Amygdala (tissue), 56 donors: ENCODE measurements around the gene EIF3J.

Experiments
- DNase-seq, 56 donors: peaks; one replicate each; lab custom pipeline; 2025; lab: John Stamatoyannopoulos, UW

The EIF3J gene

DNA sequence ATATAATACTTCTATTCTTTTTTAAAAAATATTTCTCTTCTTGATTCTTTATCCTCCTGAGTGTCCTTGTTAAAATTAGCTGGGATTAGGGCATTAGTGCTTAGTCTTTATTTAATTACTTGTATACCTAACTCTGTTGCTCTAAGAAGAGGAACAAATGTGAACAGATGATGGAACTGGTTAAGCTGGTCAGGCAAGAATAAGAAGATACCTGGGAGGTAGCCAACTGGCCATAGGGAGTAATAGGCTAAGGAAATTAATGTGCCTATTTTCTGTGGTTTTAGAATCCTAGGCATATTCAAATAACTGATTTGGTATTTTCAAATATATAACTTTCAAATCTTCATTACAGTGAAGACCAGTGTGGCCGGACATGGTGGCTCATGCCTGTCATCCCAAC lies 54.4 kb downstream of the EIF3J start:
- no peak for DNase-seq

DNA sequence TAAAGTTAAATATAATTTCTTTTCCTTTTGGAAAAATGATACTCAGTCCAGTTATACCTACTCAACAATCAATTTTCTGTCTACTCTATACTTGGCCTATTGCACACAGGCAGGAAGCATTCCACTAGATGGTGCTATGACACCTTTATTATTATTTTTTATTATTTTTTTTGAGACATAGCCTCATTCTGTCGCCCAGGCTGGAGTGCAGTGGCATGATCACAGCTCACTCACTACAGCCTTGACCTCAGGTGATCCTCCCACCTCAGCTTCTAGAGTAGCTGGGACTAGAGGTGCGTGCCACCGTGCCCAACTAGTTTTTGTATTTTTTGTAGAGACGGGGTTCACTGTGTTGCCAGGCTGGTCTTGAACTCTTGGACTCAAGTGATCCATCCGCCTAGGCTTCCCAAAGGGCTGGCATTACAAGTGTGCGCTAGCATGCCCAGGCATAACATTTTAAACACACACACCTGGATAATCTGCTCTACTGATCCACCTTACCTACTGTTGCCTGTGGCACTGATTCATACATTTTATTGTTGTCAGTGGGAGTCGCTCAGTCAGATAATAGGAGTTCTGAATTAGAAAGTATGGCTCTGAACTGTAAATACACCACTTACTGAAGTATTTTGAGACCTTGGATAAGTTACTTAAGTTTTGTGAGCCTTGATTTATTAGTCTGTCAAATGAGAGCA lies 56.2 kb downstream of the EIF3J start:
- no peak for DNase-seq

DNA sequence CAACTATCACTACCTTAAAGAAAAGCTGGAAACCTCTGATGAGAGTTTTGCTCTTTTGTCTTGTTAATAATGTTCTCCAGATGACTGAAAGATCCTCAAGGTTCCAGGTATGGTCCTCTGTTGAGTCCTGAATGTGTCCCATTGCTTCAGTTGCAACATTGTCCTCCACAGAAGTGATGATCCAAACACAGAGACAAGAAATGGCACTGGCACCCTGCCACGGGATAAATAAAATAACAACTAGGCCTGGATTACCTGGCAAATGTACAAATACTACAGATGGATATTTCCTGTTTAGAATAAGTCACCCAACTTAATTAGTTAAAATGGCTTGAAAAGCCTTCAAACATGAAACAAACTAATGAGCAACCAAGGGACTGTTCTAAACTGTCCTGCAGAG lies 58.3 kb downstream of the EIF3J start:
- no peak for DNase-seq

GRCh38 chr15:44595656-44596510 lies 58.9 kb downstream of the EIF3J start:
- no peak for DNase-seq

- no peak for DNase-seq
Measured at GRCh38 chr15:44596511-44597010, 59.6 kb downstream of the EIF3J start.

DNA sequence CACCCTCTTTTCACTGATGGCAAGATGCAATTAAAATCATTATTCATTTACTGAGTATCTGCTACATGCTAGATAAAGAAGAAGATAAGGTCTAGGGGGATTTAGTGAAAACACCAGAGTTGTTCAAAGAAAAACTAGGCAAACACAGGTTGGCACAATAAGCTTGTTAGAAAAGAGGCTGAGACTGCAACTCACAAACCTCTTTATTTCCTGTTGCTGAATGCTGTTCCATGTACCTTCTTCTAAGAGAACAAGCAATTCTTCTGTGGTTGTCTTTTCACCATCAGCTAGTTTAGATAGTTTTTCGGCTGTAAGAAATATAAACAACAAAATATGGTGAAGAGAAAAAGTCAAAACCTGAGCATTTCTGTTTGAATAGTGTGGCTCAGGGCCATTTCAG lies 61.1 kb downstream of the EIF3J start:
- DNase-seq, result no peak

DNA sequence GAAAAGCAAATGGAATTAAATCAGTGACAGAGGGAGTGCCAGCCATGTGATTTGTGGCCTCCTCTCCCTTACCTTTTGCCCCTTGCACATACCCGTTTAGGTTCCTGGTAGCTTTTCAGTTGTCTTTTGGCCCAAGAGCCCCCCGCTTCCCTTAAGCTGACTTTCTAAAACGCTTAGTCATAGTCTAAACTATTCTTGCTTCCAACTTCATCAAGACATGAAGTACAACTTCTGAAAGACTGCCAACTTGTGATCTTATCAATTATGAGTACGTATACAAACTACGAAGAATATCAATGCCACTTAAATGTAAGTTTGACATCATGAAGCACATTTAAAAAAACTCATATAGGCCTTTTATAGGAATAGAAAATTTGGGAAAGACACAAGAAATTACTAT lies 61.9 kb downstream of the EIF3J start:
- no peak for DNase-seq

- DNase-seq, result no peak
Measured at GRCh38 chr15:44603126-44603525, 66.2 kb downstream of the EIF3J start.

- no peak for DNase-seq
Measured at GRCh38 chr15:44606740-44607139, 69.8 kb downstream of the EIF3J start.
